ENCODE measurements around the gene AREL1. TPM values are rescaled to one million over a fixed set of nuclear protein-coding genes. Genes with fewer than 3 reads are reported as not detected.

The AREL1 gene
- total RNA-seq, 2 experiments from 2014 or later, result 30.6 to 35.9 TPM

- Mint-ChIP-seq H3K36me3 (ENCODE audit: low read depth) (peaks cover 30% of the 10 kb centered on the region), H3K4me1 (ENCODE audit: low read depth) (no peaks in the 10 kb centered on the region), H3K27me3 (no peaks in the 10 kb centered on the region), H3K9me3 (no peaks in the 10 kb centered on the region), H3K4me3 (no peak overlapping the region), H3K27ac (no peak overlapping the region)
- DNase-seq (no peak), ATAC-seq (ENCODE audit: poor library complexity) (no peak)
- no peak for TF ChIP-seq CTCF (IDR thresholded peaks at IDR 0.05)
- Histone ChIP-seq H3K27ac (ENCODE audit: low read depth in 1 of 2, low read length in 2 of 2) (no peak overlapping the region), H3K36me3 (ENCODE audit: insufficient read depth, low read length) (no peaks in the 10 kb centered on the region), H3K9me3 (ENCODE audit: control insufficient read depth in 1 of 2, insufficient read depth in 1 of 2, low read length in 2 of 2) (no peaks in the 10 kb centered on the region), H3K4me3 (ENCODE audit: low read length) (no peak overlapping the region), H3K4me1 (ENCODE audit: insufficient read depth, low read length) (no peaks in the 10 kb centered on the region), H3K27me3 (ENCODE audit: control insufficient read depth in 1 of 2, insufficient read depth in 2 of 2, low read length in 2 of 2) (no peaks in the 10 kb centered on the region)
- intact Hi-C loops (cut with DNase I, micrococcal nuclease), result no loop called here
- ChIA-PET POLR2A (no interaction called here), CTCF (interaction anchor here (0.6 to 1.5 kb wide), 2 partner anchors 45 to 136 kb away, joined by 3 to 4 read pairs; no protein-coding TSS in a partner anchor)
Observed at GRCh38 chr14:74653386-74654138, 59.3 kb downstream of the AREL1 start.

GRCh38 chr14:74652541-74652940 lies 60.3 kb downstream of the AREL1 start:
- ATAC-seq (ENCODE audit: poor library complexity), result no peak
- intact Hi-C loops (cut with DNase I, micrococcal nuclease), result no loop called here
- Mint-ChIP-seq H3K36me3 (ENCODE audit: low read depth) (peaks cover 26% of the 10 kb centered on the region), H3K9me3 (no peaks in the 10 kb centered on the region), H3K4me3 (no peak overlapping the region), H3K4me1 (ENCODE audit: low read depth) (no peaks in the 10 kb centered on the region), H3K27me3 (no peaks in the 10 kb centered on the region), H3K27ac (no peak overlapping the region)
- Histone ChIP-seq H3K4me1 (ENCODE audit: insufficient read depth, low read length) (no peaks in the 10 kb centered on the region), H3K27ac (ENCODE audit: low read depth in 1 of 2, low read length in 2 of 2) (no peak overlapping the region), H3K4me3 (ENCODE audit: low read length) (no peak overlapping the region), H3K36me3 (ENCODE audit: insufficient read depth, low read length) (no peaks in the 10 kb centered on the region), H3K27me3 (ENCODE audit: control insufficient read depth in 1 of 2, insufficient read depth in 2 of 2, low read length in 2 of 2) (no peaks in the 10 kb centered on the region), H3K9me3 (ENCODE audit: control insufficient read depth in 1 of 2, insufficient read depth in 1 of 2, low read length in 2 of 2) (no peaks in the 10 kb centered on the region)
- ChIA-PET POLR2A (no interaction called here), CTCF (interaction anchor here (1.5 kb wide), 1 partner anchor 43 kb away, joined by 4 read pairs; no protein-coding TSS in a partner anchor)
- TF ChIP-seq CTCF (IDR thresholded peaks at IDR 0.05), result no peak
- DNase-seq, result no peak

- ChIA-PET CTCF (interaction anchor here (0.7 to 1.6 kb wide), 2 partner anchors 33 to 39 kb away, joined by 4 to 6 read pairs; partner anchors contain the start of gene LTBP2), POLR2A (interaction anchor here (0.9 kb wide), 1 partner anchor 33 kb away, joined by 3 read pairs; no protein-coding TSS in a partner anchor)
- H3K4me1 Mint-ChIP-seq (ENCODE audit: low read depth), result no peaks in the 10 kb centered on the region
- no peak for TF ChIP-seq CTCF (IDR thresholded peaks at IDR 0.05)
- no peaks in the 10 kb centered on the region for H3K9me3 ChIP-seq (ENCODE audit: control insufficient read depth in 1 of 2, insufficient read depth in 1 of 2, low read length in 2 of 2)
- H3K27me3 Mint-ChIP-seq, result no peaks in the 10 kb centered on the region
- H3K4me3 Mint-ChIP-seq, result no peak overlapping the region
- H3K4me3 ChIP-seq (ENCODE audit: low read length), result no peak overlapping the region
- ATAC-seq (ENCODE audit: poor library complexity) (no peak), DNase-seq (peak in 1 of 14 experiments; percentile 3)
- H3K27ac Mint-ChIP-seq, result peak overlapping the region; percentile 39
- no peaks in the 10 kb centered on the region for H3K4me1 ChIP-seq (ENCODE audit: insufficient read depth, low read length)
- H3K27me3 ChIP-seq (ENCODE audit: control insufficient read depth in 1 of 2, insufficient read depth in 2 of 2, low read length in 2 of 2), result no peaks in the 10 kb centered on the region
- no peaks in the 10 kb centered on the region for H3K36me3 ChIP-seq (ENCODE audit: insufficient read depth, low read length)
- intact Hi-C loops (cut with DNase I, micrococcal nuclease), result no loop called here
- H3K36me3 Mint-ChIP-seq (ENCODE audit: low read depth), result peaks cover 14% of the 10 kb centered on the region
- H3K27ac ChIP-seq (ENCODE audit: low read depth in 1 of 2, low read length in 2 of 2), result no peak overlapping the region
- H3K9me3 Mint-ChIP-seq, result no peaks in the 10 kb centered on the region
Observed at GRCh38 chr14:74650927-74651686, 61.8 kb downstream of the AREL1 start.

Data from CD4-positive, alpha-beta T cell (primary cell).